Hepatocyte (in vitro differentiated cells): ENCODE measurements around the gene RIMBP2. TPM values are rescaled to one million over a fixed set of nuclear protein-coding genes. Genes with fewer than 3 reads are reported as not detected.

Experiments used
- DNase-seq: peaks from one replicate; pipeline ENCODE4 v3.0.0-alpha.2; 2016; ENCODE audit warnings: low spot score
- H2AFZ ChIP-seq: fragments of 200-600 bp; sonication (generic); 2 replicates; pipeline ENCODE4 v1.6.0; 2016; ENCODE audit warnings: antibody characterized with exemption, mild to moderate bottlenecking
- H3K27ac ChIP-seq: fragments of 200-600 bp; sonication (generic); 2 replicates; pipeline ENCODE4 v1.5.1; 2016; ENCODE audit warnings: mild to moderate bottlenecking
- H3K27me3 ChIP-seq: fragments of 200-600 bp; sonication (generic); 2 replicates; pipeline ENCODE4 v1.6.1; 2016
- H3K36me3 ChIP-seq: fragments of 200-600 bp; sonication (generic); replicated peaks from 2 replicates; pipeline ENCODE4 v1.5.1; 2016; ENCODE audit warnings: low read depth; ENCODE audit not compliant: insufficient read depth
- H3K4me1 ChIP-seq: fragments of 200-600 bp; sonication (generic); 2 replicates; pipeline ENCODE4 v1.5.1; 2016; ENCODE audit warnings: mild to moderate bottlenecking, moderate library complexity; ENCODE audit not compliant: insufficient read depth
- H3K4me2 ChIP-seq: fragments of 200-600 bp; sonication (generic); 2 replicates; pipeline ENCODE4 v1.6.0; 2016
- H3K4me3 ChIP-seq: fragments of 200-600 bp; sonication (generic); 2 replicates; pipeline ENCODE4 v1.5.1; 2016; ENCODE audit warnings: mild to moderate bottlenecking
- H3K79me2 ChIP-seq: fragments of 200-600 bp; sonication (generic); 2 replicates; pipeline ENCODE4 v1.6.0; 2017; ENCODE audit warnings: mild to moderate bottlenecking
- H3K9me2 ChIP-seq: fragments of 200-600 bp; sonication (generic); replicated peaks from 2 replicates; pipeline ENCODE4 v1.6.0; 2017; ENCODE audit warnings: mild to moderate bottlenecking; ENCODE audit not compliant: insufficient read depth
- H3K9me3 ChIP-seq: fragments of 200-600 bp; sonication (generic); 2 replicates; pipeline ENCODE4 v1.5.1; 2016; ENCODE audit warnings: low read depth, mild to moderate bottlenecking
- H4K20me1 ChIP-seq: fragments of 200-600 bp; sonication (generic); 2 replicates; pipeline ENCODE4 v1.6.0; 2016; ENCODE audit warnings: mild to moderate bottlenecking; ENCODE audit not compliant: insufficient read depth, poor library complexity, severe bottlenecking
- EZH2 ChIP-seq: fragments of 200-600 bp; sonication (generic); IDR thresholded peaks from 2 replicates; pipeline ENCODE4 v1.6.1; 2016; ENCODE audit warnings: antibody characterized with exemption, mild to moderate bottlenecking, borderline replicate concordance
- EZH2phosphoT487 ChIP-seq: fragments of 200-600 bp; sonication (generic); IDR thresholded peaks from one replicate; pipeline ENCODE4 v1.6.1; 2018; ENCODE audit warnings: antibody characterized with exemption, mild to moderate bottlenecking, low read depth, moderate library complexity; ENCODE audit not compliant: unreplicated experiment, severe bottlenecking
- WGBS: methylation state at CpG from one replicate; pipeline ENCODE4 v1.1.6; 2016; ENCODE audit warnings: low lambda C conversion rate; ENCODE audit errors: missing lambda C conversion rate; 5-methylcytosine and 5-hydroxymethylcytosine counted together
- polyA plus RNA-seq: library from polyadenylated mRNA; unstranded; fragments of >200 nt; fragmentation: Nextera tagmentation; extraction: Ambion mirVana; gene quantifications from 2 replicates; pipeline ENCODE4 v1.2.1, GENCODE V29; 2016
- total RNA-seq: library from RNA; depleted of rRNA; stranded (reverse); fragments of >200 nt; gene quantifications from 2 replicates; pipeline ENCODE4 v1.2.3, GENCODE V29; 2014
- TF ChIP-seq, protein P1 (sequence below): fragments of 200-600 bp; sonication (generic); IDR thresholded peaks from 2 replicates; pipeline ENCODE4 v1.5.1; 2016; ENCODE audit warnings: antibody characterized with exemption, mild to moderate bottlenecking; ENCODE audit not compliant: poor library complexity

RIMBP2 gene
- total and polyA plus RNA-seq, 2 experiments from 2014 or later, result 2.5 to 4.4 TPM

DNA sequence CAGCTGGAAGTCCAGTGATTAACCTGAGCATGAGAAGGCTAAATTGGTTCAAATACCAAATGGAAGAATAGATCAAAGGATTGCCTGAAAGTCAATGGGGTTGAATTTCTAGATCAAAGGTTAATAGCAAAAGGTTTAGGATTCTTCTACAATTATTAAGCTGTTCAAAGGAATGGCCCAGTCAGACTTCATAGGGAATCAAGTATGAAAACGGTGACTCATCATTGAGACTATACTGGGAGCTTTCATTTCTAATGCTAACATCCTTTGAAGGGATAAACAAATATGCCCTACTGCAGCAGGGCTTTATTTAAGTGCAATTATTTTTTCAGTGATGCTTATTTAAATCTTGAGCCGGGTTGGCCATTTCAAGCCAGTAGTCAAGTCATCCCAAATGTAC is 152.8 kb downstream of the RIMBP2 start:
- no peaks in the 10 kb centered on the region for H4K20me1 ChIP-seq
- no peaks in the 10 kb centered on the region for H3K9me3 ChIP-seq
- H3K79me2 ChIP-seq, result no peaks in the 10 kb centered on the region
- WGBS, result 75% methylated on average over 2 of the region's 2 CpGs
- no peak overlapping the region for H3K27ac ChIP-seq
- DNase-seq, result no peak
- no peak overlapping the region for H3K4me2 ChIP-seq
- H2AFZ ChIP-seq, result no peak overlapping the region
- no peaks in the 10 kb centered on the region for H3K27me3 ChIP-seq
- no peaks in the 10 kb centered on the region for H3K36me3 ChIP-seq
- no peaks in the 10 kb centered on the region for H3K9me2 ChIP-seq
- TF ChIP-seq EZH2phosphoT487, result no peak
- TF ChIP-seq, protein P1, sequence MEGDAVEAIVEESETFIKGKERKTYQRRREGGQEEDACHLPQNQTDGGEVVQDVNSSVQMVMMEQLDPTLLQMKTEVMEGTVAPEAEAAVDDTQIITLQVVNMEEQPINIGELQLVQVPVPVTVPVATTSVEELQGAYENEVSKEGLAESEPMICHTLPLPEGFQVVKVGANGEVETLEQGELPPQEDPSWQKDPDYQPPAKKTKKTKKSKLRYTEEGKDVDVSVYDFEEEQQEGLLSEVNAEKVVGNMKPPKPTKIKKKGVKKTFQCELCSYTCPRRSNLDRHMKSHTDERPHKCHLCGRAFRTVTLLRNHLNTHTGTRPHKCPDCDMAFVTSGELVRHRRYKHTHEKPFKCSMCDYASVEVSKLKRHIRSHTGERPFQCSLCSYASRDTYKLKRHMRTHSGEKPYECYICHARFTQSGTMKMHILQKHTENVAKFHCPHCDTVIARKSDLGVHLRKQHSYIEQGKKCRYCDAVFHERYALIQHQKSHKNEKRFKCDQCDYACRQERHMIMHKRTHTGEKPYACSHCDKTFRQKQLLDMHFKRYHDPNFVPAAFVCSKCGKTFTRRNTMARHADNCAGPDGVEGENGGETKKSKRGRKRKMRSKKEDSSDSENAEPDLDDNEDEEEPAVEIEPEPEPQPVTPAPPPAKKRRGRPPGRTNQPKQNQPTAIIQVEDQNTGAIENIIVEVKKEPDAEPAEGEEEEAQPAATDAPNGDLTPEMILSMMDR, result no peak
- no peak for TF ChIP-seq EZH2
- no peak overlapping the region for H3K4me3 ChIP-seq
- H3K4me1 ChIP-seq, result peaks cover 10% of the 10 kb centered on the region

DNA sequence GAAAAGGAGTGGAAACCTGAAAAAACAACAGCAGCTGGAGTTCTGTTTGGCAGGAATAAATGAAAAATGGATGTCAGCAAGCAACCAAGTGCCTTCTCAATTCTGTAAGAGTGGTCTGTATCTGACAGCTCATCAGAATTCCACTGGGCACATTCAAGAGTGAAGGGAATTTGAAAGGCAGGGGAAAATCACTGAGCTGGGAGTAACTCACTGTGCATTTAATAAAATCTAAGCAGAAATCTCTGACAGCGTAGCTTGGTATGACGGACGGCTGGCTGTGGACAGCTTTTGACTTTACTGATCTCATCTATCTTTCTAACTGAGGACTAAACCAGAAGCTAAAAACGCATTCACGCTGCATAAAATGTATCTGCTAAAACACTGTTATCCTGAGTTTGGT is 153.4 kb downstream of the RIMBP2 start:
- TF ChIP-seq, protein P1, result no peak
- TF ChIP-seq EZH2phosphoT487 (no peak), EZH2 (no peak)
- no peak overlapping the region for H3K4me2 ChIP-seq
- H3K4me3 ChIP-seq, result no peak overlapping the region
- H3K9me2 ChIP-seq, result no peaks in the 10 kb centered on the region
- H3K79me2 ChIP-seq, result no peaks in the 10 kb centered on the region
- peaks cover 14% of the 10 kb centered on the region for H3K4me1 ChIP-seq
- WGBS, result 82% methylated on average over 5 of the region's 5 CpGs
- H3K27ac ChIP-seq, result no peak overlapping the region
- no peaks in the 10 kb centered on the region for H3K9me3 ChIP-seq
- DNase-seq, result no peak
- H3K36me3 ChIP-seq, result no peaks in the 10 kb centered on the region
- no peaks in the 10 kb centered on the region for H4K20me1 ChIP-seq
- H3K27me3 ChIP-seq, result no peaks in the 10 kb centered on the region
- H2AFZ ChIP-seq, result no peak overlapping the region

DNA sequence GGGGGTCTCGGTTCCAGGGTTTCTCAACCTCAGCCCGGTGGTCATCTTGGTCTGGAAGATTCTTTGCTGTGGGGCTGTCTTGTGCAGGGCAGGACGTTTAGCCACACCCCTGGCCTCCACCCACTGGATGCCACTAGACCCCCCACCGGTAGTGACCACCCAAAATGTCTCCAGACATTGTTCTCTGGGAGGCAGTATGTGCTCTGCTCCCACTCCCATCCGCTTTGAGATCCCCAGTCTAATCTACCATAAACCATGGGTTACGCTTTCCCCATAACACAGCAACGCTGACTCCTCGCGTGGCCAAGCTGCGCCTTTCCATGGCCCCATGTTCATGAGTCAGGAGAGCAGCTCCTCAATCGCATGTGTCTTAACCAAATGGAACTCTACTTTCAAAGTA is 155.8 kb downstream of the RIMBP2 start:
- Histone ChIP-seq H3K4me2 (no peak overlapping the region), H4K20me1 (no peaks in the 10 kb centered on the region), H3K27me3 (no peaks in the 10 kb centered on the region), H3K36me3 (no peaks in the 10 kb centered on the region), H3K9me3 (no peaks in the 10 kb centered on the region), H3K4me3 (no peak overlapping the region), H3K4me1 (peaks cover 17% of the 10 kb centered on the region), H3K79me2 (no peaks in the 10 kb centered on the region), H2AFZ (no peak overlapping the region), H3K9me2 (no peaks in the 10 kb centered on the region), H3K27ac (no peak overlapping the region)
- DNase-seq, result no peak
- WGBS, result 87% methylated on average over 11 of the region's 11 CpGs
- no peak for TF ChIP-seq EZH2
- TF ChIP-seq, protein P1, result no peak
- no peak for TF ChIP-seq EZH2phosphoT487

DNA sequence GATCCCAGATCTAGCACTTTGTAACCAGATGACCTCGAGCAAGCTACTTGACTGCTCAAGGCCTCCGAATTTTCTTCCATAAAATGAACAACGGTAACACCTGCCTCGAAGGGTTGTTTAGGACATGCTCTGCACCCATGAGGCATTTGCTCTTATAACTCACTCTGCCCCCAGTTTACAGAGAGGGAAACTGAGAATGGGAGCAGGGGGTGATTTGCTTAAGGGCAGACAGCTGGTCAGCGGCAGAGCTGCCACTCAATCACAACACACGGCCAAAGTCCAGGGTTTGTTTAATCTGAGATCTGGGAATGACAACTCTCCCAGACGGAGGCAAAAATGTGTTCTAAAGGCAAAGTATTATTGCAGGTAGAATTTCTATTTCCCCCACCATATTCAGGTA is 156.3 kb downstream of the RIMBP2 start:
- WGBS, result 69% methylated on average over 7 of the region's 7 CpGs
- Histone ChIP-seq H3K27me3 (no peaks in the 10 kb centered on the region), H3K27ac (peak overlapping the region; percentile 5), H3K9me2 (no peaks in the 10 kb centered on the region), H3K36me3 (no peaks in the 10 kb centered on the region), H4K20me1 (no peaks in the 10 kb centered on the region), H3K4me1 (peaks cover 21% of the 10 kb centered on the region), H2AFZ (no peak overlapping the region), H3K79me2 (no peaks in the 10 kb centered on the region), H3K4me2 (no peak overlapping the region), H3K9me3 (no peaks in the 10 kb centered on the region), H3K4me3 (no peak overlapping the region)
- TF ChIP-seq, protein P1, result no peak
- TF ChIP-seq EZH2, result no peak
- TF ChIP-seq EZH2phosphoT487, result no peak
- DNase-seq, result peak; percentile 45
